GM12878 (cell line): ENCODE results near the gene ZDHHC17. TPM values are rescaled to one million over a fixed set of nuclear protein-coding genes. Genes with fewer than 3 reads are reported as not detected.

Experiments used
- ATAC-seq: fragments of 200-7000 bp; cut with Tn5 transposase; 3 replicates; pipeline ENCODE4 v1.9.1; 2020; ENCODE audit warnings: mild to moderate bottlenecking, moderate library complexity
- BruUV-seq: library from RNA; stranded (reverse); fragments of 400-500 nt; replicated peaks from 2 replicates; lab custom pipeline; 2021; lab: Mats Ljungman, UMichigan
- CTCF ChIA-PET: fragments of 300-600 bp; sonication (Branson Sonifier 250); formaldehyde crosslinking; extraction: SDS; loops from one replicate; lab custom pipeline; 2021; ENCODE audit warnings: inconsistent platforms; lab: Yijun Ruan, JAX
- POLR2A ChIA-PET: fragments of 350-600 bp; formaldehyde crosslinking; extraction: SDS; loops from one replicate; lab custom pipeline; 2021; ENCODE audit warnings: inconsistent platforms; lab: Charles Lee
- RAD21 ChIA-PET: fragments of 300-600 bp; sonication (Branson Sonifier 250); formaldehyde crosslinking; loops from one replicate; lab custom pipeline; 2023; ENCODE audit warnings: antibody characterized with exemption; ENCODE audit not compliant: unreplicated experiment; lab: Charles Lee
- SMC1A ChIA-PET: fragments of 300-600 bp; sonication (Branson Sonifier 250); formaldehyde crosslinking; loops from one replicate; lab custom pipeline; 2023; ENCODE audit not compliant: unreplicated experiment, uncharacterized antibody; lab: Charles Lee
- DNase-seq: peaks from one replicate; pipeline ENCODE4 v3.0.0-alpha.2; 2011; ENCODE audit warnings: low read depth, low spot score
- FAIRE-seq: peaks from 3 replicates; lab custom pipeline; 2011; peaks lifted over from hg19 to GRCh38; lab: Jason Lieb, UNC
- H2AFZ ChIP-seq: 2 replicates; pipeline ENCODE4 v1.6.0; 2011; ENCODE audit warnings: low read depth, low read length, control low read depth; ENCODE audit not compliant: control insufficient read depth
- H3K27ac ChIP-seq: 2 replicates; pipeline ENCODE4 v1.5.1; 2011; ENCODE audit warnings: control low read depth; ENCODE audit not compliant: control insufficient read depth, insufficient read depth
- H3K27me3 ChIP-seq, 2 experiments: replicated peaks in 1 of 2; 2 replicates each; pipeline versions ENCODE4 v1.6.0 to v1.6.1; 2011; ENCODE audit warnings: low read length in 1 of 2; ENCODE audit not compliant: control insufficient read depth in 2 of 2, insufficient read depth in 2 of 2
- H3K36me3 ChIP-seq, 2 experiments: 2 replicates each; pipeline ENCODE4 v1.5.1; 2011; ENCODE audit warnings: low read length in 1 of 2; ENCODE audit not compliant: control insufficient read depth in 2 of 2, insufficient read depth in 2 of 2
- H3K4me1 ChIP-seq: 2 replicates; pipeline ENCODE4 v1.6.1; 2011; ENCODE audit warnings: mild to moderate bottlenecking, low read length, moderate library complexity, mixed read lengths; ENCODE audit not compliant: control insufficient read depth, insufficient read depth
- H3K4me2 ChIP-seq: 2 replicates; pipeline ENCODE4 v1.6.0; 2011; ENCODE audit warnings: control low read depth; ENCODE audit not compliant: control insufficient read depth, insufficient read depth
- H3K4me3 ChIP-seq: fragments of 200-600 bp; sonication (generic); 2 replicates; pipeline ENCODE4 v1.5.1; 2016
- H3K79me2 ChIP-seq: 2 replicates; pipeline ENCODE4 v1.6.0; 2011; ENCODE audit warnings: low read length; ENCODE audit not compliant: control insufficient read depth, insufficient read depth
- H3K9ac ChIP-seq: 2 replicates; pipeline ENCODE4 v1.8.0; 2011; ENCODE audit warnings: low read length, control low read depth, mixed read lengths; ENCODE audit not compliant: control insufficient read depth, insufficient read depth
- H3K9me3 ChIP-seq: replicated peaks from 3 replicates; pipeline ENCODE4 v1.5.1; 2011; ENCODE audit warnings: mild to moderate bottlenecking, low read length; ENCODE audit not compliant: control insufficient read depth, insufficient read depth
- H4K20me1 ChIP-seq: 2 replicates; pipeline ENCODE4 v1.6.0; 2011; ENCODE audit not compliant: control insufficient read depth, insufficient read depth
- BCLAF1 ChIP-seq: fragments of 450-650 bp; IDR thresholded peaks from 2 replicates; pipeline ENCODE4 v1.6.1; 2017; ENCODE audit warnings: antibody characterized with exemption, mild to moderate bottlenecking, moderate library complexity
- EED ChIP-seq: sonication (generic); IDR thresholded peaks from 2 replicates; pipeline ENCODE4 v1.6.1; 2016; ENCODE audit warnings: antibody characterized with exemption, low read depth
- MTA2 ChIP-seq: fragments of 450-650 bp; IDR thresholded peaks from 2 replicates; pipeline ENCODE4 v1.6.1; 2016; ENCODE audit warnings: low read depth, mild to moderate bottlenecking, moderate library complexity
- NBN ChIP-seq: fragments of 450-650 bp; IDR thresholded peaks from 2 replicates; pipeline ENCODE4 v1.6.1; 2016
- SMAD1 ChIP-seq: fragments of 450-650 bp; IDR thresholded peaks from 2 replicates; pipeline ENCODE4 v1.6.1; 2018; ENCODE audit warnings: mild to moderate bottlenecking, low read depth; ENCODE audit not compliant: partially characterized antibody
- TCF12 ChIP-seq: IDR thresholded peaks from 2 replicates; pipeline ENCODE4 v1.6.1; 2011; ENCODE audit warnings: low read depth, mild to moderate bottlenecking, low read length
- WGBS: methylation state at CpG from one replicate; pipeline ENCODE4 v1.1.6; 2016; ENCODE audit warnings: low lambda C conversion rate; ENCODE audit not compliant: insufficient replicate concordance, insufficient coverage; ENCODE audit errors: missing lambda C conversion rate; 5-methylcytosine and 5-hydroxymethylcytosine counted together
- in situ Hi-C: fragments of 300-500 bp; cut with MboI; formaldehyde crosslinking; loops from 9 replicates; pipeline ENCODE4 v1.14.3; 2018; ENCODE audit warnings: mixed read lengths
- intact Hi-C: fragments of 100-400 bp; cut with micrococcal nuclease; formaldehyde crosslinking; loops from one replicate; pipeline ENCODE4 v1.14.2; 2022; ENCODE audit not compliant: unreplicated experiment
- polyA plus RNA-seq, 11 experiments: library from polyadenylated mRNA; depleted of rRNA in 4 of 11; unstranded in 6 of 11; stranded (reverse) in 5 of 11; fragments of >200 nt; fragmentation: Nextera tagmentation in 4 of 11; fragmentation: Illumina TruSeq in 1 of 11; extraction: Ambion mirVana in 4 of 11; extraction: Trizol in 1 of 11; gene quantifications; 1 replicate in 1 of 11; 2 replicates in 10 of 11; pipeline versions ENCODE4 v1.2.1 to v1.2.3, GENCODE V29; 2011 to 2016; ENCODE audit warnings: inconsistent platforms in 2 of 11, missing spikeins in 2 of 11, low read depth in 1 of 11
- total RNA-seq, 4 experiments: library from RNA; depleted of rRNA in 3 of 4; stranded (reverse); fragments of >200 nt in 3 of 4; fragmentation: Illumina TruSeq in 1 of 4; extraction: Trizol in 1 of 4; gene quantifications; 2 replicates each; pipeline versions ENCODE4 v1.2.1 to v1.2.3, GENCODE V29; 2013 to 2021

Gene ZDHHC17
- total and polyA plus RNA-seq, 10 of the 15 experiments (the other 5 are each of a cell fraction or from before 2014, with no cell fraction given): 4.3 to 50.0 (median 19.3) TPM

GRCh38 chr12:76866151-76866567 is 102.2 kb downstream of the ZDHHC17 start:
- Histone ChIP-seq H3K36me3 (no peaks in the 10 kb centered on the region), H3K79me2 (no peaks in the 10 kb centered on the region), H3K27ac (no peak overlapping the region), H3K9me3 (no peaks in the 10 kb centered on the region), H3K27me3 (no peaks in the 10 kb centered on the region), H3K4me2 (no peak overlapping the region), H3K4me3 (no peak overlapping the region), H3K4me1 (no peaks in the 10 kb centered on the region; the same call in 1 of the 2 replicates), H4K20me1 (no peaks in the 10 kb centered on the region), H3K9ac (no peak overlapping the region), H2AFZ (no peak overlapping the region)
- TF ChIP-seq SMAD1: no peak
- no peak for TF ChIP-seq MTA2
- no peak for TF ChIP-seq NBN
- WGBS: 89% methylated on average over 8 of the region's 8 CpGs
- in situ Hi-C loops: no loop called here
- ATAC-seq (no peak), FAIRE-seq (no peak), DNase-seq (no peak)
- intact Hi-C loops: no loop called here
- RAD21 ChIA-PET: no interaction called here
- POLR2A ChIA-PET: no interaction called here
- CTCF ChIA-PET: interaction anchor here (1.2 kb wide), 1 partner anchor 9 kb away, joined by 3 read pairs; no protein-coding TSS in a partner anchor
- no TSS peak for BruUV-seq
- SMC1A ChIA-PET: interaction anchor here (0.9 kb wide), 1 partner anchor 54 kb away, joined by 3 read pairs; no protein-coding TSS in a partner anchor

GRCh38 chr12:76866726-76867125 is 102.8 kb downstream of the ZDHHC17 start:
- H3K9ac ChIP-seq: no peak overlapping the region
- ChIA-PET SMC1A (interaction anchor here (0.9 kb wide), 1 partner anchor 53 kb away, joined by 3 read pairs; no protein-coding TSS in a partner anchor), RAD21 (no interaction called here), POLR2A (no interaction called here), CTCF (interaction anchor here (0.5 to 1.2 kb wide), 2 partner anchors 9 to 1744 kb away, joined by 3 read pairs; no protein-coding TSS in a partner anchor)
- no peaks in the 10 kb centered on the region; the same call in 1 of the 2 replicates for H3K4me1 ChIP-seq
- H2AFZ ChIP-seq: no peak overlapping the region
- 53% methylated on average over 8 of the region's 8 CpGs for WGBS
- no peaks in the 10 kb centered on the region for H4K20me1 ChIP-seq
- ATAC-seq (no peak), FAIRE-seq (no peak), DNase-seq (no peak)
- H3K79me2 ChIP-seq: no peaks in the 10 kb centered on the region
- no peaks in the 10 kb centered on the region for H3K9me3 ChIP-seq
- H3K27me3 ChIP-seq: no peaks in the 10 kb centered on the region
- TF ChIP-seq EED: no peak
- TF ChIP-seq TCF12: no peak
- TF ChIP-seq BCLAF1: no peak
- intact Hi-C loops: no loop called here
- H3K4me3 ChIP-seq: no peak overlapping the region
- no peaks in the 10 kb centered on the region for H3K36me3 ChIP-seq
- BruUV-seq: no TSS peak
- in situ Hi-C loops: no loop called here
- H3K27ac ChIP-seq: no peak overlapping the region
- no peak overlapping the region for H3K4me2 ChIP-seq
